A673 (cell line): ENCODE data around the gene ANKRD55.

ENCODE experiments used
- EZH2 ChIP-seq: fragments of 200-600 bp; sonication (generic); IDR thresholded peaks from 2 replicates; pipeline ENCODE4 v1.6.1; 2017; ENCODE audit warnings: borderline replicate concordance, low read depth, mild to moderate bottlenecking, mixed read lengths, antibody characterized with exemption, low read length; ENCODE audit not compliant: poor library complexity, severe bottlenecking
- TF ChIP-seq, protein P1 (sequence below): fragments of 300-800, 200-600 bp; sonication (generic); conservative IDR thresholded peaks from 2 replicates; pipeline ENCODE4 v1.5.1; 2017; ENCODE audit warnings: low read depth, mild to moderate bottlenecking, antibody characterized with exemption, low read length, moderate library complexity, mixed read lengths

DNA sequence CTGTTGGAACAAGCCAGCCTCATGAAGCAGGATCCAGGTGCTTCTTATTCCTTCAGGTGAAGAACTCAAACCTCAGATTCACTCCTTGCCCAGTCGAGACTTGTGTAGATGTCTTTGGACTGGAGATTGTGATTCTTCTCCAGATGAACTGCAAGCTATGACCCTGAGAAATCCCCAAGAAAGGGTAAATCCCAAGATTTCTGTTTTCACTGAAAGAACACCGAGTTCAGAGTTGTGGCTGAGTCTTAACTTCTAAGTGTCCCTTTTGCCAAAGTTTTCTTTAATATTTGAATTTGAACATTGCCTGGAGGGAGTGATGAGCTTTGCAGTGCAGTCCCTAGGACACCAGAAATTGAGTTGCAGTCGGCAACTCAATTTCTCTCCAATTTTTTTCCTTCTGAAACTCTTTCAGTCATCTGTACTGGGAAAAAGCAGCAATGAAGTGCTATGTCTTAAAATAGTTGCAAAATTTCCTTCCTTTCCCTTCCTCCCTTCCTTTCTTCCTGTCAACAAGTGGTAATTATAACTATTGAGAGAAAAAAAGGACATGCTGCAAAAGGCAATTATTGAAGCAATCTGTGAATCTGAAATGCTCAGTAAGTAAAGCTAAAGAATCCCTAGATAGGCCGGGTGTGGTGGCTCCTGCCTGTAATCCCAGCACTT is 56.1 kb downstream of the ANKRD55 start:
- TF ChIP-seq, protein P1, sequence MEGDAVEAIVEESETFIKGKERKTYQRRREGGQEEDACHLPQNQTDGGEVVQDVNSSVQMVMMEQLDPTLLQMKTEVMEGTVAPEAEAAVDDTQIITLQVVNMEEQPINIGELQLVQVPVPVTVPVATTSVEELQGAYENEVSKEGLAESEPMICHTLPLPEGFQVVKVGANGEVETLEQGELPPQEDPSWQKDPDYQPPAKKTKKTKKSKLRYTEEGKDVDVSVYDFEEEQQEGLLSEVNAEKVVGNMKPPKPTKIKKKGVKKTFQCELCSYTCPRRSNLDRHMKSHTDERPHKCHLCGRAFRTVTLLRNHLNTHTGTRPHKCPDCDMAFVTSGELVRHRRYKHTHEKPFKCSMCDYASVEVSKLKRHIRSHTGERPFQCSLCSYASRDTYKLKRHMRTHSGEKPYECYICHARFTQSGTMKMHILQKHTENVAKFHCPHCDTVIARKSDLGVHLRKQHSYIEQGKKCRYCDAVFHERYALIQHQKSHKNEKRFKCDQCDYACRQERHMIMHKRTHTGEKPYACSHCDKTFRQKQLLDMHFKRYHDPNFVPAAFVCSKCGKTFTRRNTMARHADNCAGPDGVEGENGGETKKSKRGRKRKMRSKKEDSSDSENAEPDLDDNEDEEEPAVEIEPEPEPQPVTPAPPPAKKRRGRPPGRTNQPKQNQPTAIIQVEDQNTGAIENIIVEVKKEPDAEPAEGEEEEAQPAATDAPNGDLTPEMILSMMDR = no peak
- TF ChIP-seq EZH2 = no peak
